ENCODE measurements around the gene C1QL3.

The C1QL3 gene

GRCh38 chr10:16519250-16519907, 2.3 kb downstream of the C1QL3 start:
- TF ChIP-seq CTCF (IDR thresholded peaks at IDR 0.05; ENCODE audit: poor library complexity, severe bottlenecking): no peak
- H3K9me3 ChIP-seq (ENCODE audit: severe bottlenecking): no peaks in the 10 kb centered on the region
- no peak overlapping the region for H3K27ac ChIP-seq (ENCODE audit: poor library complexity, severe bottlenecking)
- DNase-seq (ENCODE audit: low spot score) (no peak), ATAC-seq (ENCODE audit: low read depth) (no peak)
- H3K36me3 ChIP-seq (ENCODE audit: low read depth): no peaks in the 10 kb centered on the region
- no peak overlapping the region for H3K4me3 ChIP-seq (ENCODE audit: severe bottlenecking)
- H3K4me1 ChIP-seq (ENCODE audit: insufficient read depth, poor library complexity, severe bottlenecking): no peaks in the 10 kb centered on the region
- H3K27me3 ChIP-seq (ENCODE audit: insufficient read depth, poor library complexity, severe bottlenecking): peaks cover 41% of the 10 kb centered on the region

- no peak for TF ChIP-seq CTCF (IDR thresholded peaks at IDR 0.05; ENCODE audit: poor library complexity, severe bottlenecking)
- H3K27ac ChIP-seq (ENCODE audit: poor library complexity, severe bottlenecking): no peak overlapping the region
- H3K36me3 ChIP-seq (ENCODE audit: low read depth): no peaks in the 10 kb centered on the region
- H3K9me3 ChIP-seq (ENCODE audit: severe bottlenecking): no peaks in the 10 kb centered on the region
- DNase-seq (ENCODE audit: low spot score) (no peak), ATAC-seq (ENCODE audit: low read depth) (no peak)
- peaks cover 41% of the 10 kb centered on the region for H3K27me3 ChIP-seq (ENCODE audit: insufficient read depth, poor library complexity, severe bottlenecking)
- H3K4me3 ChIP-seq (ENCODE audit: severe bottlenecking): no peak overlapping the region
- no peaks in the 10 kb centered on the region for H3K4me1 ChIP-seq (ENCODE audit: insufficient read depth, poor library complexity, severe bottlenecking)
Measured at GRCh38 chr10:16518822-16519221, 2.9 kb downstream of the C1QL3 start.

- TF ChIP-seq CTCF (IDR thresholded peaks at IDR 0.05; ENCODE audit: poor library complexity, severe bottlenecking): no peak
- Histone ChIP-seq H3K27me3 (ENCODE audit: insufficient read depth, poor library complexity, severe bottlenecking) (no peaks in the 10 kb centered on the region), H3K4me1 (ENCODE audit: insufficient read depth, poor library complexity, severe bottlenecking) (no peaks in the 10 kb centered on the region), H3K27ac (ENCODE audit: poor library complexity, severe bottlenecking) (no peak overlapping the region), H3K9me3 (ENCODE audit: severe bottlenecking) (no peaks in the 10 kb centered on the region), H3K4me3 (ENCODE audit: severe bottlenecking) (no peak overlapping the region), H3K36me3 (ENCODE audit: low read depth) (no peaks in the 10 kb centered on the region)
- no peak for DNase-seq (ENCODE audit: low spot score)
- no peak for ATAC-seq (ENCODE audit: low read depth)
Measured at GRCh38 chr10:16510843-16511242, 10.8 kb downstream of the C1QL3 start.

GRCh38 chr10:16509996-16510395, 11.7 kb downstream of the C1QL3 start:
- H3K27me3 ChIP-seq (ENCODE audit: insufficient read depth, poor library complexity, severe bottlenecking): no peaks in the 10 kb centered on the region
- ATAC-seq (ENCODE audit: low read depth) (peak; percentile 56; the same call in 1 of the 3 replicates), DNase-seq (ENCODE audit: low spot score) (no peak)
- TF ChIP-seq CTCF (IDR thresholded peaks at IDR 0.05; ENCODE audit: poor library complexity, severe bottlenecking): no peak
- H3K27ac ChIP-seq (ENCODE audit: poor library complexity, severe bottlenecking): no peak overlapping the region
- no peak overlapping the region for H3K4me3 ChIP-seq (ENCODE audit: severe bottlenecking)
- H3K9me3 ChIP-seq (ENCODE audit: severe bottlenecking): no peaks in the 10 kb centered on the region
- H3K36me3 ChIP-seq (ENCODE audit: low read depth): no peaks in the 10 kb centered on the region
- no peaks in the 10 kb centered on the region for H3K4me1 ChIP-seq (ENCODE audit: insufficient read depth, poor library complexity, severe bottlenecking)

GRCh38 chr10:16505161-16505560, 16.5 kb downstream of the C1QL3 start:
- H3K4me1 ChIP-seq (ENCODE audit: insufficient read depth, poor library complexity, severe bottlenecking): no peaks in the 10 kb centered on the region
- DNase-seq (ENCODE audit: low spot score) (no peak), ATAC-seq (ENCODE audit: low read depth) (no peak)
- H3K4me3 ChIP-seq (ENCODE audit: severe bottlenecking): no peak overlapping the region
- no peak for TF ChIP-seq CTCF (IDR thresholded peaks at IDR 0.05; ENCODE audit: poor library complexity, severe bottlenecking)
- H3K27ac ChIP-seq (ENCODE audit: poor library complexity, severe bottlenecking): no peak overlapping the region
- no peaks in the 10 kb centered on the region for H3K9me3 ChIP-seq (ENCODE audit: severe bottlenecking)
- no peaks in the 10 kb centered on the region for H3K36me3 ChIP-seq (ENCODE audit: low read depth)
- no peaks in the 10 kb centered on the region for H3K27me3 ChIP-seq (ENCODE audit: insufficient read depth, poor library complexity, severe bottlenecking)

All from RWPE2 (cell line).